PC-3 (cell line): ENCODE measurements around the gene C5.

ENCODE experiments used
- EZH2 ChIP-seq: fragments of 300-600 bp; sonication (generic); IDR thresholded peaks from one replicate; pipeline ENCODE4 v1.6.1; 2017; ENCODE audit warnings: antibody characterized with exemption, mild to moderate bottlenecking, low read length; ENCODE audit not compliant: unreplicated experiment
- TF ChIP-seq, protein P1 (sequence below): fragments of 300-600 bp; sonication (generic); conservative IDR thresholded peaks from 2 replicates; pipeline ENCODE4 v1.5.1; 2017; ENCODE audit warnings: antibody characterized with exemption, low read depth, mild to moderate bottlenecking, low read length

GRCh38 chr9:120948824-120949223, 101.3 kb downstream of the C5 start:
- TF ChIP-seq, protein P1, sequence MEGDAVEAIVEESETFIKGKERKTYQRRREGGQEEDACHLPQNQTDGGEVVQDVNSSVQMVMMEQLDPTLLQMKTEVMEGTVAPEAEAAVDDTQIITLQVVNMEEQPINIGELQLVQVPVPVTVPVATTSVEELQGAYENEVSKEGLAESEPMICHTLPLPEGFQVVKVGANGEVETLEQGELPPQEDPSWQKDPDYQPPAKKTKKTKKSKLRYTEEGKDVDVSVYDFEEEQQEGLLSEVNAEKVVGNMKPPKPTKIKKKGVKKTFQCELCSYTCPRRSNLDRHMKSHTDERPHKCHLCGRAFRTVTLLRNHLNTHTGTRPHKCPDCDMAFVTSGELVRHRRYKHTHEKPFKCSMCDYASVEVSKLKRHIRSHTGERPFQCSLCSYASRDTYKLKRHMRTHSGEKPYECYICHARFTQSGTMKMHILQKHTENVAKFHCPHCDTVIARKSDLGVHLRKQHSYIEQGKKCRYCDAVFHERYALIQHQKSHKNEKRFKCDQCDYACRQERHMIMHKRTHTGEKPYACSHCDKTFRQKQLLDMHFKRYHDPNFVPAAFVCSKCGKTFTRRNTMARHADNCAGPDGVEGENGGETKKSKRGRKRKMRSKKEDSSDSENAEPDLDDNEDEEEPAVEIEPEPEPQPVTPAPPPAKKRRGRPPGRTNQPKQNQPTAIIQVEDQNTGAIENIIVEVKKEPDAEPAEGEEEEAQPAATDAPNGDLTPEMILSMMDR, result no peak
- no peak for TF ChIP-seq EZH2
